Measurements from ENCODE around the gene HDAC4. TPM values are rescaled to one million over a fixed set of nuclear protein-coding genes. Genes with fewer than 3 reads are reported as not detected.
A peak's percentile ranks its signal among the peaks of the same experiment; 100 is the strongest.

Gene HDAC4
- total RNA-seq, 1 experiment from 2014 or later: 44.4 TPM

DNA sequence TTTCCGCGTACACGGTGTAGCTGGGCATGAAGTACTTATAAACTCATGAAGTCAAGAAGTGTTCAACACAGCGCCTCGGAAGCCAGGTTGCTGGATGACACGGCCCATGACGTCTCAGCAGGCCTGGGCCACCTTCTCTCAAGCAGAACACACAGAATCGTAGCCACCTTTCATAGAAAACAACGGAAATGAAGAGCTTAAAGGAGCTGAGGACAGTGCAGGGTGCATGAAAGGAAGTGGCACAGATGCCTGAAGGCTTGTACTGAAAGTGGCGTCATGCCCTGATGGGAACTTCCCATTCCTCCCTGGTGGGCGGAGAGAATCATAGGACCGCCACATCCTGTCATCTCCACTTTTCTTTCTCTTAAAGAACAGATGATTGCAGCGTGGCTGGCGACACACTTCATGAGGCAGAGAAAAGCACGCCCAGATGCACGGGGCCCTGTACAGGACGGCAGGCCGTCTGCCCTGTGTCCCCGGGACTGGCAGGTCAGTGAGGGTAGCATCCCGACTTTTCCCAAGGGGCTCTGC lies 31.1 kb downstream of the HDAC4 start:
- Mint-ChIP-seq H3K27me3 (ENCODE audit: low read depth) (no peaks in the 10 kb centered on the region), H3K27ac (peak overlapping the region; percentile 67; the same call in 1 of the 2 replicates), H3K4me1 (no peaks in the 10 kb centered on the region), H3K4me3 (no peak overlapping the region), H3K36me3 (peaks cover 4% of the 10 kb centered on the region; the same call in 1 of the 2 replicates), H3K9me3 (no peaks in the 10 kb centered on the region)
- no peak for ATAC-seq
- TF ChIP-seq NFYB (CRISPR knock-in tag; conservative IDR thresholded peaks at IDR 0.05; ENCODE audit: low read depth): no peak
- TF ChIP-seq GTF2I (CRISPR knock-in tag; conservative IDR thresholded peaks at IDR 0.05): no peak
- TF ChIP-seq ETV6 (CRISPR knock-in tag; IDR thresholded peaks at IDR 0.05): no peak
- TF ChIP-seq NR2C2 (CRISPR knock-in tag; IDR thresholded peaks at IDR 0.05): no peak
- no peak for TF ChIP-seq CREB1 (CRISPR knock-in tag; IDR thresholded peaks at IDR 0.05)
- no peak for TF ChIP-seq SOX15 (CRISPR knock-in tag; IDR thresholded peaks at IDR 0.05)
- TF ChIP-seq, protein P1, sequence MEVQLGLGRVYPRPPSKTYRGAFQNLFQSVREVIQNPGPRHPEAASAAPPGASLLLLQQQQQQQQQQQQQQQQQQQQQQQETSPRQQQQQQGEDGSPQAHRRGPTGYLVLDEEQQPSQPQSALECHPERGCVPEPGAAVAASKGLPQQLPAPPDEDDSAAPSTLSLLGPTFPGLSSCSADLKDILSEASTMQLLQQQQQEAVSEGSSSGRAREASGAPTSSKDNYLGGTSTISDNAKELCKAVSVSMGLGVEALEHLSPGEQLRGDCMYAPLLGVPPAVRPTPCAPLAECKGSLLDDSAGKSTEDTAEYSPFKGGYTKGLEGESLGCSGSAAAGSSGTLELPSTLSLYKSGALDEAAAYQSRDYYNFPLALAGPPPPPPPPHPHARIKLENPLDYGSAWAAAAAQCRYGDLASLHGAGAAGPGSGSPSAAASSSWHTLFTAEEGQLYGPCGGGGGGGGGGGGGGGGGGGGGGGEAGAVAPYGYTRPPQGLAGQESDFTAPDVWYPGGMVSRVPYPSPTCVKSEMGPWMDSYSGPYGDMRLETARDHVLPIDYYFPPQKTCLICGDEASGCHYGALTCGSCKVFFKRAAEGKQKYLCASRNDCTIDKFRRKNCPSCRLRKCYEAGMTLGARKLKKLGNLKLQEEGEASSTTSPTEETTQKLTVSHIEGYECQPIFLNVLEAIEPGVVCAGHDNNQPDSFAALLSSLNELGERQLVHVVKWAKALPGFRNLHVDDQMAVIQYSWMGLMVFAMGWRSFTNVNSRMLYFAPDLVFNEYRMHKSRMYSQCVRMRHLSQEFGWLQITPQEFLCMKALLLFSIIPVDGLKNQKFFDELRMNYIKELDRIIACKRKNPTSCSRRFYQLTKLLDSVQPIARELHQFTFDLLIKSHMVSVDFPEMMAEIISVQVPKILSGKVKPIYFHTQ (CRISPR knock-in tag; IDR thresholded peaks at IDR 0.05): no peak
- TF ChIP-seq, protein P2, sequence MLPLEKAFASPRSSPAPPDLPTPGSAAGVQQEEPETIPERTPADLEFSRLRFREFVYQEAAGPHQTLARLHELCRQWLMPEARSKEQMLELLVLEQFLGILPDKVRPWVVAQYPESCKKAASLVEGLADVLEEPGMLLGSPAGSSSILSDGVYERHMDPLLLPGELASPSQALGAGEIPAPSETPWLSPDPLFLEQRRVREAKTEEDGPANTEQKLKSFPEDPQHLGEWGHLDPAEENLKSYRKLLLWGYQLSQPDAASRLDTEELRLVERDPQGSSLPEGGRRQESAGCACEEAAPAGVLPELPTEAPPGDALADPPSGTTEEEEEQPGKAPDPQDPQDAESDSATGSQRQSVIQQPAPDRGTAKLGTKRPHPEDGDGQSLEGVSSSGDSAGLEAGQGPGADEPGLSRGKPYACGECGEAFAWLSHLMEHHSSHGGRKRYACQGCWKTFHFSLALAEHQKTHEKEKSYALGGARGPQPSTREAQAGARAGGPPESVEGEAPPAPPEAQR (CRISPR knock-in tag; IDR thresholded peaks at IDR 0.05): no peak
- TF ChIP-seq ZNF671 (CRISPR knock-in tag; IDR thresholded peaks at IDR 0.05): no peak
- ChIA-PET POLR2A (no interaction called here), CTCF (interaction anchor here (0.8 kb wide), 1 partner anchor 85 kb away, joined by 3 read pairs; no protein-coding TSS in a partner anchor)
- DNase-seq (ENCODE audit: low spot score): no peak

DNA sequence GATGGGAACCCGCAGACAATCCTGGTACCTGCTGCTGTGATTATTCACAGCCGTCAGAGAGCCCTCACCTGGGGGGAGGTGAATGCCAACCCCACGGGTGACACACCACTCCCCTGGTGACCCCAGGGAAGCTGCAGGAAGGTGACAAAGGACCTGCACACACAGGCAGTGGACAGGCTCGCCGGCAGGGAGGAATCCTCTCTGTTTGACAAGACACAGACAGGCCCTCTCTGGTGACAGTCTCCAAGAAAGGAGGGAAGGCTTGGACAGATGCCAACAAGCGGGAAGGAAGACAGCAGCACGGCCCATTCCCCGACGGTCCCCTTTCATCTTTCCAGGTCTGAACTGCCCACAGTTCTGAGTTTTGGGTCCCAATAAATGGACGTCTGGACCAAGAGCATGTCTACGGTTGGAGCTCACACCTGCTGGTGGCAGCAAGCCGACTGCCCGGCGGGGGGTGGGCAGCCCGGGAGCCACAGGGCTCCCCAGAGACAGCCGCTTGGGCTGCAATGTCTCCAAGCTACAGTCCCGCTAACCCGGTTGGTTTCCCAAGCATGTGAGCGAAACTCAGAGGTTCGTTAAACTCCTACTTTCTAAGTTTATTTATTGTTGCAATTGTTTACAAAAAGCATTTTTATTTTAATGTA lies 31.8 kb downstream of the HDAC4 start:
- ATAC-seq: no peak
- Mint-ChIP-seq H3K27ac (no peak overlapping the region), H3K4me3 (no peak overlapping the region), H3K4me1 (no peaks in the 10 kb centered on the region), H3K9me3 (no peaks in the 10 kb centered on the region), H3K36me3 (peaks cover 4% of the 10 kb centered on the region; the same call in 1 of the 2 replicates), H3K27me3 (ENCODE audit: low read depth) (no peaks in the 10 kb centered on the region)
- ChIA-PET CTCF (interaction anchor here (0.8 kb wide), 1 partner anchor 84 kb away, joined by 3 read pairs; no protein-coding TSS in a partner anchor), POLR2A (no interaction called here)
- DNase-seq (ENCODE audit: low spot score): no peak
- no peak for TF ChIP-seq NFATC4 (CRISPR knock-in tag; IDR thresholded peaks at IDR 0.05)
- TF ChIP-seq KAT7 (CRISPR knock-in tag; IDR thresholded peaks at IDR 0.05; ENCODE audit: borderline replicate concordance): no peak
- TF ChIP-seq ZNF121 (CRISPR knock-in tag; IDR thresholded peaks at IDR 0.05): no peak
- no peak for TF ChIP-seq EMX1 (CRISPR knock-in tag; IDR thresholded peaks at IDR 0.05)
- TF ChIP-seq, protein P3, sequence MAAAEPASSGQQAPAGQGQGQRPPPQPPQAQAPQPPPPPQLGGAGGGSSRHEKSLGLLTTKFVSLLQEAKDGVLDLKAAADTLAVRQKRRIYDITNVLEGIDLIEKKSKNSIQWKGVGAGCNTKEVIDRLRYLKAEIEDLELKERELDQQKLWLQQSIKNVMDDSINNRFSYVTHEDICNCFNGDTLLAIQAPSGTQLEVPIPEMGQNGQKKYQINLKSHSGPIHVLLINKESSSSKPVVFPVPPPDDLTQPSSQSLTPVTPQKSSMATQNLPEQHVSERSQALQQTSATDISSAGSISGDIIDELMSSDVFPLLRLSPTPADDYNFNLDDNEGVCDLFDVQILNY (CRISPR knock-in tag; IDR thresholded peaks at IDR 0.05): no peak
- no peak for TF ChIP-seq RELA (CRISPR knock-in tag; IDR thresholded peaks at IDR 0.05; ENCODE audit: borderline replicate concordance)
- TF ChIP-seq, protein P4, sequence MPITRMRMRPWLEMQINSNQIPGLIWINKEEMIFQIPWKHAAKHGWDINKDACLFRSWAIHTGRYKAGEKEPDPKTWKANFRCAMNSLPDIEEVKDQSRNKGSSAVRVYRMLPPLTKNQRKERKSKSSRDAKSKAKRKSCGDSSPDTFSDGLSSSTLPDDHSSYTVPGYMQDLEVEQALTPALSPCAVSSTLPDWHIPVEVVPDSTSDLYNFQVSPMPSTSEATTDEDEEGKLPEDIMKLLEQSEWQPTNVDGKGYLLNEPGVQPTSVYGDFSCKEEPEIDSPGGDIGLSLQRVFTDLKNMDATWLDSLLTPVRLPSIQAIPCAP (CRISPR knock-in tag; IDR thresholded peaks at IDR 0.05): no peak
- TF ChIP-seq, protein P5, sequence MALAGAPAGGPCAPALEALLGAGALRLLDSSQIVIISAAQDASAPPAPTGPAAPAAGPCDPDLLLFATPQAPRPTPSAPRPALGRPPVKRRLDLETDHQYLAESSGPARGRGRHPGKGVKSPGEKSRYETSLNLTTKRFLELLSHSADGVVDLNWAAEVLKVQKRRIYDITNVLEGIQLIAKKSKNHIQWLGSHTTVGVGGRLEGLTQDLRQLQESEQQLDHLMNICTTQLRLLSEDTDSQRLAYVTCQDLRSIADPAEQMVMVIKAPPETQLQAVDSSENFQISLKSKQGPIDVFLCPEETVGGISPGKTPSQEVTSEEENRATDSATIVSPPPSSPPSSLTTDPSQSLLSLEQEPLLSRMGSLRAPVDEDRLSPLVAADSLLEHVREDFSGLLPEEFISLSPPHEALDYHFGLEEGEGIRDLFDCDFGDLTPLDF (CRISPR knock-in tag; IDR thresholded peaks at IDR 0.05): no peak
- TF ChIP-seq, protein P6, sequence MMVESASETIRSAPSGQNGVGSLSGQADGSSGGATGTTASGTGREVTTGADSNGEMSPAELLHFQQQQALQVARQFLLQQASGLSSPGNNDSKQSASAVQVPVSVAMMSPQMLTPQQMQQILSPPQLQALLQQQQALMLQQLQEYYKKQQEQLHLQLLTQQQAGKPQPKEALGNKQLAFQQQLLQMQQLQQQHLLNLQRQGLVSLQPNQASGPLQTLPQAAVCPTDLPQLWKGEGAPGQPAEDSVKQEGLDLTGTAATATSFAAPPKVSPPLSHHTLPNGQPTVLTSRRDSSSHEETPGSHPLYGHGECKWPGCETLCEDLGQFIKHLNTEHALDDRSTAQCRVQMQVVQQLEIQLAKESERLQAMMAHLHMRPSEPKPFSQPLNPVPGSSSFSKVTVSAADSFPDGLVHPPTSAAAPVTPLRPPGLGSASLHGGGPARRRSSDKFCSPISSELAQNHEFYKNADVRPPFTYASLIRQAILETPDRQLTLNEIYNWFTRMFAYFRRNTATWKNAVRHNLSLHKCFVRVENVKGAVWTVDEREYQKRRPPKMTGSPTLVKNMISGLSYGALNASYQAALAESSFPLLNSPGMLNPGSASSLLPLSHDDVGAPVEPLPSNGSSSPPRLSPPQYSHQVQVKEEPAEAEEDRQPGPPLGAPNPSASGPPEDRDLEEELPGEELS (CRISPR knock-in tag; IDR thresholded peaks at IDR 0.05): no peak
- TF ChIP-seq, protein P7, sequence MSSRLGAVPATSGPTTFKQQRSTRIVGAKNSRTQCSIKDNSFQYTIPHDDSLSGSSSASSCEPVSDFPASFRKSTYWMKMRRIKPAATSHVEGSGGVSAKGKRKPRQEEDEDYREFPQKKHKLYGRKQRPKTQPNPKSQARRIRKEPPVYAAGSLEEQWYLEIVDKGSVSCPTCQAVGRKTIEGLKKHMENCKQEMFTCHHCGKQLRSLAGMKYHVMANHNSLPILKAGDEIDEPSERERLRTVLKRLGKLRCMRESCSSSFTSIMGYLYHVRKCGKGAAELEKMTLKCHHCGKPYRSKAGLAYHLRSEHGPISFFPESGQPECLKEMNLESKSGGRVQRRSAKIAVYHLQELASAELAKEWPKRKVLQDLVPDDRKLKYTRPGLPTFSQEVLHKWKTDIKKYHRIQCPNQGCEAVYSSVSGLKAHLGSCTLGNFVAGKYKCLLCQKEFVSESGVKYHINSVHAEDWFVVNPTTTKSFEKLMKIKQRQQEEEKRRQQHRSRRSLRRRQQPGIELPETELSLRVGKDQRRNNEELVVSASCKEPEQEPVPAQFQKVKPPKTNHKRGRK (CRISPR knock-in tag; IDR thresholded peaks at IDR 0.05; ENCODE audit: borderline replicate concordance): no peak
- no peak for TF ChIP-seq CREM (CRISPR knock-in tag; IDR thresholded peaks at IDR 0.05)
- no peak for TF ChIP-seq JAZF1 (CRISPR knock-in tag; IDR thresholded peaks at IDR 0.05)
- TF ChIP-seq GRHL2 (CRISPR knock-in tag; IDR thresholded peaks at IDR 0.05; ENCODE audit: insufficient replicate concordance, severe bottlenecking): no peak
- no peak for TF ChIP-seq PRRX2 (CRISPR knock-in tag; IDR thresholded peaks at IDR 0.05)
- TF ChIP-seq ELF4 (CRISPR knock-in tag; IDR thresholded peaks at IDR 0.05; ENCODE audit: low read depth): no peak
- TF ChIP-seq ZBTB21 (CRISPR knock-in tag; IDR thresholded peaks at IDR 0.05; ENCODE audit: borderline replicate concordance): no peak
- no peak for TF ChIP-seq NFE2L1 (CRISPR knock-in tag; IDR thresholded peaks at IDR 0.05)

Data from WTC11 (cell line).